ENCODE data around the gene RPTOR.

The RPTOR gene

DNA sequence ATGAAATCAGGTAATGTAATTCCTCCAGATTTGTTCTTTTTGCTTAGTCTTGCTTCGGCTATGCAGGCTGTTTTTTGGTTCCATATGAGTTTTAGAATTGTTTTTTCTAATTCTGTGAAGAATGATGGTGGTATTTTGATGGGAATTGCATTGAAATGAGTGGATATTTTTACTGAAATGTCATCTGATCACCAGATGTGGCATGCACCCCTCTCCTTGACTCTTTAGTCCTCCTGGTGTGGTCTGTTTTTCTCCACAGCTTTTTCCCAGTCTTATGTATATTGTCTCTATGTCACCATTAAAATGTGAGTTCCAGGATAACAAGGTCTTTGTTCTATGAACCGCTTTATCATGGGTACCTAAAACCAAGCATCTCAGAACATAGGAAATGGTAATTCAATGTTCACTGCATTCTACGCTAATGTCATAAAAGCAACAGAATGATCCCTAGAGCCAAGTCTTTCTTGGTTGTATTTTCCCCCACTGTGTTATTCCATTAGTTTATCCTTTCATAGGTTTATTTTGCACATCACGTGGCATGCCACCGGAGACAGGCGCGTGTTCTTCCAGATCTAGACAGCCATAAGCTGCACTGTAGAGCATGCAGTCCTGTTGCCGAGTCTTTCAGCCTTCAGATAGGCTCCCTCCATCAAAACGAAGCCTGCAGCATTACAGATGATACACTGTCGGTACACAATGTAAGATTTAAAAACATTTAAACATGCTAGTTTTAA is 172.5 kb downstream of the RPTOR start:
- DNase-seq (ENCODE audit: low read depth, low spot score): no peak

DNA sequence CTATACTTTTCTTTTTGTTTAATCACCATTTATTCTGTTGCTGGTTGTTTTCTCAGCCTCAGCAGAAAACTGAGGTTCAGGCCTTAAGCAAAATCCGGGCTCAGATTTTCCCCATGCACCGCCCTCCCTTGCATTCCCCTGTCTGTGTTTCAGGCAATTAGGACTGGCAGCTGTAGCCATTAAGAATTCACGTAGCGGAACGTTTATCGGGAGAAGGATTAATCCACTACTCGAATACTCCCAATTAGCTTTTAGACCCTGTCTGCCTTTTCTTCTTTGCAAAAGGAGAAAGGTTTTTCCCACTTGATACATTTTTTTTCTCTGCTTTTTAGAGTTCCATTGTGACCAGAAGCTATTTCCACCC is 173.1 kb downstream of the RPTOR start:
- no peak for DNase-seq (ENCODE audit: low read depth, low spot score)

DNA sequence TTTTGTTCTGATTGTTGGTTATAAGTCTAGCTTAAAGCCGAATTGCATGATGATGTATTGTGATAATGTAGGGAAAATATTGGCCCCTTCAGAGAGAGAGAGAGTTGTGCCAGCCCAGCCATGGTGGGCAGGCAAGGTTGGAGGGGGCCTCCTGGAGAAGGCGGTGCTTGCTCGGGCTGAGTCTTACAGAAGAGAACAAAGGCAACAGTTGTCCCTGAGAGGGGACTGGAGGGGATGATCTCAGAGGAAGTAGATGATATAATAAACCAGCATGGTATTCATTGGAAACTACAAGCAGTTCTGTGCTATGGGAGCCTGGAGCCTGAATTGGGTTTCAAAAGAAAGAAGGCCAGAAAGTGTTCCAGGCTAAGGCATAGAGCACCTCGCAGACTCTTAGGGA is 173.8 kb downstream of the RPTOR start:
- DNase-seq (ENCODE audit: low read depth, low spot score): no peak

DNA sequence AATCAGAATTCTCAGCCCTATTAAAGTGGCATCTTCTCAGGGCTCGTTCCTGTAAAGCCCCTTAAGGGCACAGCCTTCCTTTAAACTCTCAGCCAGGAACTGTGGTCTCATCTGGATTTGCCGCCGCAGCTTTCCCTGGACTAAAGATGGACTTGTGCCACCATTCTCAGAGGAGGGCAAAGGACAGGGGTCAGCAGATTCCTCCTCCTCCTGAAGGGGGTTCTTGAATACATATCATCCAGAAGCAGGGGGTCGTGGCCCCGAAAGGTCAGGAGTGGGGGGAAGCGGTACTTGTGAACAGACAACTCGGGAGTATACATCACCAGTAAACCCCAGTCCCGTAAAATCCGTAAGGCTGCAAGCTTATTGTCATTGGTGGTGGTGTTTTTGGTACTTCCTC is 174.8 kb downstream of the RPTOR start:
- DNase-seq (ENCODE audit: low read depth, low spot score): no peak

DNA sequence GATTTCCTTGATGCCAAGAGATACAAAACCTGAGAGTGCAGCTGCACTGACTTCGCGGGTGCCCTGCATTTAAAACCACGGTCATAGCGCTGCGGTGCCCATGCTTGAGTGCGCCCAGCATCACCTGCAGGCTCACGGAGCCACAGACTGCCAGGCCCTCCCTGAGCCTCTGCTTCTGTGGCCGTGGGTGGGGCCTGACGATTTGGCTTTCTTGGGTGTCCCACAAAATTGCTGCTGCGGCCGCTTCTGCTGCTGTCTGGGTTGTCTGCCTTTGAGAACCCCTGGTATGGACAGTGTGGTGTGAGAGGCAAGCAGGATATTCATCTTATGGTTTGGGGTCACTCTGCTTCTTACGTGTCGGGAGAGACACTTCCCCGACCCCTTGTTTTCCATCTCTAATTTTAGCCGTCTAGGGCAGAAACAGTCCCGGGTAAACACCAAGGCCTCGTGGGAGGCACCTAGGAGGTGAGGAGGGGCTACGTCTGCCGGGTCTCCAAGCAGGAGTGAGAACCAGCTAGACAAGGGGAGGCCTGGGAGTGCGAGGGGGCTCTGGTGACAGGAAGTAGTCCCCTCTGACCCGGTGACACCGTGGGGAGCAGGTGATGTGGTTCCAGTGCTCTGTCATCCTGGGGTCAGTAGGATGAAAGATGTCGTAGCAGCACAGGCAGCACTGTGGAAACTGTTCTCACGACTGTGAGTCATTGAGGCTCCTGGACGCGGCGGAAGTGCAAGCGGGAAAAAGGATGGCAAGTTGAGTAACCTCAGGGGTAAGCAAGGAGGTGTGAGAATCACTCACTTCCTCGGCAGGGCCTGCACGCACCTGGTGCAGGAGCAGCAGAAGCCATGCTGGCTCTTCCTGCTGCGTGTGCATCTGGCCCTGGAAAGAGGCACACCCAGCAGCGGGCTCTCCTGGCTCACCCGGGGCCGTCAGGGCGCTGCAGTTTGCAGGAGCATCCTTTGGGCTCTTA is 176.3 kb downstream of the RPTOR start:
- DNase-seq (ENCODE audit: low read depth, low spot score): no peak

DNA sequence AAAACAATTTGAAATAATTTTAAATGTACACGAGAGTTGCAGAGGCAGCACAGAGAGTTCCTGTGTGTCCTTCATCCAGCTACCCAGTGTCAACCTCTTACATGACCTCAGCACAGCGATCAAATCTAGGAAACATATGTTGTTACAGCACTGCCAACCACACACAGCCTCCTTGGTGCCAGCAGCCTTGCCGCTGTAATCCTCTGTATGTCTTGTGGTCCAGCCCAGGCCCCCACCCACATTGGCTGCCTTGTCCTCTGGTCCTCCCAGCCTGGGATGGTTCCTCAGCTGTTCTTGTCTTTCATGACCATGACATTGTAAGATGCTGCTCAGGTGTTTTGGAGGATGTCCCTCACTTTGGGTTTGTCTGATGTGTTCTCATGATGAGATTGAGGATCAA is 178.0 kb downstream of the RPTOR start:
- DNase-seq (ENCODE audit: low read depth, low spot score): no peak

DNA sequence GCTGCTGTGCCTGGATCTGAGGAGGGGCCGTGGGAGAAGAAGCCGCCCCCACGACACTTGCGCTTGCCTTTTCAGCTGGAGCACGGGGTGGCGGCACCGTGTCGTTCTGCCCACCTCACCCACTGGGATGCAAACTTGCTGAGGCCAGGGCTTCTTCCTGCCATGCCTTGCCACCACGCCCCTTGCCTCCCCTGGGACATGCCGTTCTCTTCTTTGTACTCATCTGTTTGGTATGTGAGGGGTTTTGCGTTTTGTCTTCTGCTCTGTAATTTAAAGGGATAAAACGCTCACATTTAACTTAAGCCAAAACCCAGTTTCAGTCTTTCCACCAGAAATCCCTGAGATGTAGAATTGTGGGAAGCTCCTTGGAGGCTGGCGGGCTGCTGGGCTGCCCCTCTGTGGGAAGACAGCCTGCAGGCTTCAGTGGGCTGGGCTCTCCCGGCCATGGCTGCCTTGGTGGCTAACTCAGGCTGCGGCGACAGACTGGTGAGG is 180.2 kb downstream of the RPTOR start:
- no peak for DNase-seq (ENCODE audit: low read depth, low spot score)

DNA sequence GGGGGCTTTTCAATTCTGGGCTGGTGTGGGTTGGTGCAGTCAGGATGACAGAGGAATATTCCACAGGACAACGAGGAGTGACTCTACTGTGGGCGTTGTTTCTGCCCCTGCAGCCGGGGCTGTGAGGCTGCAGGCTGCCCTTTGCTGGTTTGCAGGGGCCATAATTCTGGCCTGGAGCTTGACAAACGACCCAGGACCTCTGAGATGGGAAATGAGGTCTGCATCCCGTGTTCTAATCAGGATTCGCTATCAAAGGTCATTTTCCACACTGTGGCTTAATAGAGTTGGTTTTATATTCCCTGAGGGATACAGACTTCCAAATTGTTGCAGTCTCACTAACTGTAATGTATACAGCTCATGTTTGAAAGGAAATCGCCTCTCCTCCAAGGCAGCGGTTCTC is 180.9 kb downstream of the RPTOR start:
- no peak for DNase-seq (ENCODE audit: low read depth, low spot score)

DNA sequence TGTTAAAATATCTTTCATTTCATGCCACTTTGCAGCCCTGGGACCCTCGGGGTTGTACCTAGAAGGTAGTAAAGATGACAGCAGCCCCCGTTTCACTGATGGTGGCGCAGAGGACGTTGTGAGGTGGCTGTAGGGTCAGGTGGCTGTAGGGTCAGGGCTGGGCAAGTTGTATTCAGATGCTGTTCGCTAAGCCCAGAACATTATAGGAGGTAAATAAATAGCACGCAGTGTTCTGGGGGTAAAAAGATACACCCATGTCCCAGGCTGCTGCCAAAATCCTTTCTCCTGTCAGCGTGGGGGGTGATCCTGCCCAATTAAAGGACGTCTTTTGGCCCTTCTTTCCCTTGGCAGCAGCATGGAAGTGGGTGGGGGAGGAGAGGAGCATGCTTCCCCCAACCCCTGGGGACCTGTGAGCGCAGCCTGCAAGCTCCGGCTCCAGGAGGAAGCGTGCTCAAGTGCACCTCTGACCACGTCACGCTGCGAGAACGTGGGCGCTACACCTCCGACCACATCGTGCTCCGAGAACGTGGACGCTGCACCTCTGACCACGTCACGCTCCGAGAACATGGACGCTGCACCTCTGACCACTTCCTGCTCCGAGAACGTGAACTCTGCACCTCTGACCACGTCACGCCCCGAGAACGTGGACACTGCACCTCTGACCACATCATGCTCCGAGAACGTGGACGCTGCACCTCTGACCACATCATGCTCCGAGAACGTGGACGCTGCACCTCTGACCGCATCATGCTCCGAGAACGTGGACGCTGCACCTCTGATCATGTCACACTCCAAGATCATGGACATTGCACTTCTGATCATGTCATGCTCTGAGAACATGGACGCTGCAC is 182.1 kb downstream of the RPTOR start:
- DNase-seq (ENCODE audit: low read depth, low spot score): no peak

DNA sequence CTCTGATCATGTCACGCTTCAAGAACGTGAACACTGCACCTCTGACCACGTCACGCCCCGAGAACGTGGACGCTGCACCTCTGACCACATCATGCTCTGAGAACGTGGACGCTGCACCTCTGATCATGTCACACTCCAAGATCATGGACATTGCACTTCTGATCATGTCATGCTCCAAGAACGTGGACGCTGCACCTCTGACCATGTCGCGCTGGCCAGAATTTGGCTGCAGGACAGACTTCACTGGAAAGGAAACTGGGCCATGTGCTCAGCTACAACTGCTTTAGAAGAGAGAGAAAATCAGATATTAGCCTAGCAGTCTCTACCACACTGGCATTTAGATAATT is 182.7 kb downstream of the RPTOR start:
- DNase-seq (ENCODE audit: low read depth, low spot score): no peak

DNA sequence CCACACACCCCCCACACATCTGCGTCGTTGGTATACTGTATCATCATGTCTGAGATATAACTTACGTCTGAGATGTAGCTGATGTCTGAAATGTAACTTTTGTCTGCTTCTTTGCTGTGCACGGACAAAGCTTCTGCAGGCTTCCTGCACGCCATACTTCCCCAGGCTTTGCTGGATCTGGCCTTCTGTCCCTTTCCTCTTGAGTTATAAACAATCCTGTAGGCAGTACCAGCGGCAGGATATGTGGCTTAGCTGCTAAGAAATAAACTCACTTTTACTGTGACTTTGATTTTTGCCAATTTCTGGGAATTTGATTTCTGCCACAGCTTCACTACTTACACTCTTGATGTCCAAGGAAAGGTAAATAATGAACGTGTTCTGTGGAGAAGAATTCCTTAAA is 184.4 kb downstream of the RPTOR start:
- DNase-seq (ENCODE audit: low read depth, low spot score): no peak

DNA sequence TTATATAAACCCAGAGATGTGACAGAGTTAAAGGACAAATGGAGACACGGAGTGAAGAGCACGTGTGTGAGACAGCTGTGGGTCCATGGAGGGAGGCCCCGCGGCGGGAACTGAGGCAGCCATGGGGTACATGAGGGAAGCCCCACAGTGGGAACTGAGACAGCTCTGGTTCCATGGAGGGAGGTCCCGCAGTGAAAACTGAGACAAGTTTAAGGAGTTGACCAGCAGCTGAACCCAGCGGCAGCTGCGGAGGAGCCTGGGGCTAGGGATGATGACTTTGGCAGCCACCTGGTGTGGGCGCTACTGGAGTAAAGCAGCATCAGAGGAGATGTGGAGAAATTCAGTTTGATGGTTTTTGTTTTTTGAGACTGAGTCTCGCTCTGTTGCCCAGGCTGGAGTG is 185.1 kb downstream of the RPTOR start:
- peak; percentile 55 for DNase-seq (ENCODE audit: low read depth, low spot score)

DNA sequence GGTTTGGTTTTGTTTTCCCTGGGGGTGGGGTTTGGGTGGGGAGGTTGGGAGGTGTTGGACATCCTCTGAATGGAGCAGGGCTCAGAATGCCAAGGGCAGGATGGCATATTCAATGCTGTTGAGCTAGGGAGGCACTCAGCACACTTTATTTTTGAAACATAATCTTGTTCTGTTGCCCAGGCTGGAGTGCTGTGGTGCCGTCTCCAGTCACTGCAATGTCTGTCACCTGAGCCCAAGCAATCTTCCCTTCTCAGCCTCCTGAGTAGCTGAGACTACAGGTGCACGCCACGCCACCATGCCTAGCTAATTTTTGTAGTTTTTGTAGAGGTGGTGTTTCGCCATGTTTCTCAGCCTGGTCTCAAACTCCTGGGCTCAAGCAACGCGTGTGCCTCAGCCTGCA is 186.1 kb downstream of the RPTOR start:
- no peak for DNase-seq (ENCODE audit: low read depth, low spot score)

DNA sequence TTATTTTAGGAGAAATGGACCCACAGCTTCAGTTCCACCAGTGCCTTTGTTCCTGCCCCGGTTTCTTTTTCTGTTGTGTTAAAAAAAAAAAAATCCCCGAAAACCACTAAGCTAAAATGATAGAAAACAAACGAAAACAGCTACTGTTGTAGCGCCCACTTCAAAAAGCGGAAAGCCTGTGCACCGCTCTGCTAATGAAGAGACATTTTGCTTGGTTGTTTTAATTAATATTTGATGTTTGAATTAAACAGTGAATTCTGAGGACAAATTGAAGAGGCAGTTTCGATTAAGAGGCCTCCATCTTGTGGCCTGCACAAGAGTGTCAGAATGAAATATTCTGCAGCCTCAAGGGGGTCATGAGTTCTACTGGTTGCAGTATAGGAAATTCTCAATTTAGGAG is 186.7 kb downstream of the RPTOR start:
- DNase-seq (ENCODE audit: low read depth, low spot score): no peak

DNA sequence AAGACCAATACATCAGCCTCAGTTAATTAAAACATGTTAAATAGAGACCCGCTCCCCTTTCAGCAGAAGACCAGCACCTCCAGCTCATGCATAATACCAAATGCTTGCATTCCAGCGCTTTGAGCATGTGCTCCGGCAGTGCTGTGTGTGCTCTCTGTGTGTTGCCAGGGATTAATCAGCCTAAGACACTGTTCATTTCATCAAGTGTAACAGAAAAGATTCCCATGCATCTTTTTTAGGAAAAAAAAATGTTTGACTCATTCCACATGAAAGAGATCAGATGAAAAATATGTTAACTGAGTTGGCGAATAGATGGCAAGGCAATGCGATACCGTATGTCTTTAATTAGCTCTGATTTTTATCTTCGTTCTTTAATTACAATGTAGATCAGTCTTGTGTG is 187.6 kb downstream of the RPTOR start:
- no peak for DNase-seq (ENCODE audit: low read depth, low spot score)

DNA sequence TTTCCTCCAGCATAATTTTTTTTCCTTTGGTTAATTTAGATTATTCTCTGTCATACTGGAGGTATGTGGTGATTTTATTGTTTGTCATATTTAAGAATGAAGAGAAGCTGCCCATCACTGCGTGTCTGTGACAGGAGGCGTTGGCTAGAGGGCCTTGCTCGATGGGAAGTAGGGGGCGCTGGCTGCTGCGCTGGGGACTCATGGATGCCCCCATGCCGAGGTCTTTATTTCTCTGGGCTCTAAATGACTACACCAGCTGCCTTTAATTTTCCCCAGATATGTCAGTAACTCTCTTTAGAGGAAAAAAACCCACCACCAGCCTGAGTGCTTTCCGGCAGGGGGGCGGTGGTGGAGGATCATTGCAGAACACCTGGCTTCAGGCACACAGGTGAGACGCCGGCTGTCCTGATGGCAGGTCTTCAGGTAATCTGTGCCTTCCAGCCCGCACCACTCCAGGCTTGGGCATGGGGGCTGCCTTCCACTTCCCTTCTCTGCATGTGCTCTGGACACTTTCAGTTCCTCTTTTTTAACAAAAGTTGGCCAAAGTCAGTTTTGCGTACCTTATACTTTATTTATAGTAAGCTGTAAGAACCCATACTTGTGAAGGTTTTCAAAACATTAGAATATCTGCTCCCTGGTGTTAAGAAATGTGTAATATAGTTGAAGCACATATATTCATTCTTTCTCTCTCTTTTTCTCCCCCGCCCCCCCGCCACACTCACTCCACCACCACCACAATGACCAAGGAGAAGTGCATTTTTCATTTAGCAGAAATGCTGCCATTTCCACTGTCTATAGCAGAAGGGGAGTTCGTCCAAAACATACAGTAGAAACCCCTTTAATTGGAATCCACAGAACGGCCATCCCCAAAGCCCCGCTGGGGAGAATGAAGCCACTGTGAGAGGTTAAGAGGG is 192.7 kb downstream of the RPTOR start:
- DNase-seq (ENCODE audit: low read depth, low spot score): no peak

DNA sequence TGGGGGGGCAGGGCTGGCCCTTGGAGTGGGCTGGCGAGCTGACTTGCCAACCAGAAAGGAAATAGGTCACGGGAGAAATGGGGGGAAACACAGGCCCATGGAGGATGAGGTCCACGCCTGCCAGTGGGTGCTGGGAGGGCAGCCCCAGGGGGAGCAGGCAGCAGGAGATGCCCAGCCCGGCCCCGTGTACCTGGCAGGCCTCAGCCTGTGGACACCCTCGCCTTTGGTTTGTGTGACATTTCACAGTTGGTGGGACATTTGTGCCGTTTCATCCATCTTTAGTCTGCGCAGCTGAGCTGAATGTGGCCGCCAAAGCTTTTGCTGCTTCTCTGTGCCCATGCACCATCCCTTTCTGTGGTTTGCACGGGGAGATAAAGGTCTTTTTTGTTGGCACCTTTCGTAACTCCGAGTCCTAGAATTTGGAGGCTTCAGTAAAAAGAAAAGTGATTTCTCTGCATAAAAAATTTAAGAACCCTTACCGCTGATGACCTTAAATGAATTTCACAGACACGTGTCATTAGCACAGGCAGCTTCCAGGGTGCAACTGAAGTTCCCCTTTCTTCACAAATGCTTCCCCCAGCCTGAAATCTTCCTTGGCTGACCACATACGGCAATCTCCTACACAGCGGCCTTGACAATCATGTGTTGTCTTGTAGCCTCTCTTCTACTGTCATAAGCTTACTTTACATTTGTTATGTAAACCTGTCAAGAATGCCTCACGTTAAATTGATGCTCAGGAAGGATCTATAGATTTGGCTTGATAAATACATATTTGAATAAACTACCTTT is 193.6 kb downstream of the RPTOR start:
- DNase-seq (ENCODE audit: low read depth, low spot score): no peak

DNA sequence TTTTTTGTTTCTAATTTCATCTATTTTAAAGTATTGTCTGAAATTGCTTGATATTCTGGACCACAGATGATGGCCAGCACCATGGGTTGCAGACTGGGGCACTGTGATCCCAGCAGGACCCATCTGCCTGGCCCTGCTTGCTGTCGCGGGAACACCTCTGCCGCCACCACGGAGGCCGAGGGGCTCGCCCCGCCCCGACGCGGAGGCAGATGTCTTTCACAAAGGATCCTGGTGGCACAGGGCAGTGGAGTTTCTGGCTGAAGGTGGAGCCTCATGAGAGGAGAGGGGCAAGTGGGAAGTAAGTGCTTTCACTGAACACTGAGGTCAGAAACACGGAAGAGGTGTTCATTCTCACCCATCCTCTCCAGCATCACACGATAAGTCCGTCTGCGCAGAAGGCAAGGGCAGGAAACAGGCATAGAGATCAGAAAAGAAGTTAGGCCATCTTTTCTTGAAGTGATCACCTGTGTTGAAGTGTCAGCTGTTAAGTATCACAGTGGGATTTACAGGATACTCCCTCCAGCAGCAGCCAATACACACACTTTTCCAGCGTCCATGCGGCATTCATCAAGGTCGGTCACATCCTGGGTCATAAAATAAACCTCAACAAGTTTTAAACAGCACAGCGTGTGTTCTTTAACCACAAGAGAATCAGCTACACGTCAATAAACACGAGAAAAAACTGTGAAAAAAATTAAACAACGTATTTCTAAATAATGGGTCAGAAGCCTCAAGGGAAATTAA is 194.5 kb downstream of the RPTOR start:
- DNase-seq (ENCODE audit: low read depth, low spot score): no peak

DNA sequence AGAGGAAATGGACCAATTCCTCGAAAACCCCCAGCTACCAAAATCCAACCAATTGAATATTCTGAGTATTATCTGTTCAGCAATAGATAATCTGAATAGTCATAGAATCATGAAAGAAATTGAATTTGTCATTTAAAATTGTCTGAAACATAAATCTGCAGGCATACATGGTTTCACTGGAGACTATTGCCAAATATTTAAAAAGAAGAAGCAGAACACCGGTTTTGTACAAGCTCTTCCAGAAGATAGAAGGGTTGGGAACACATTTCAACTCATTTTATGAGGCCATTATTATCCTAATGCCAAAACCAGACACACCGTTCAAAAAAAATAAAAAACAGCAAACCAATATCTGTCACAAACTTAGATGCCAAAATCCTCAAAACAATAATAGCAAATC is 195.5 kb downstream of the RPTOR start:
- DNase-seq (ENCODE audit: low read depth, low spot score): no peak
